VCaP (cell line): ENCODE measurements around the gene SNAP91.
A peak's percentile ranks its signal among the peaks of the same experiment; 100 is the strongest.

ENCODE experiments used
- H3K27ac ChIP-seq: fragments of 450-650 bp; 2 replicates; pipeline ENCODE4 v1.5.1; 2017
- TF ChIP-seq, protein P1 (sequence below): fragments of 450-650 bp; conservative IDR thresholded peaks from 2 replicates; pipeline ENCODE4 v1.5.1; 2017; ENCODE audit warnings: mild to moderate bottlenecking, moderate library complexity

The SNAP91 gene

DNA sequence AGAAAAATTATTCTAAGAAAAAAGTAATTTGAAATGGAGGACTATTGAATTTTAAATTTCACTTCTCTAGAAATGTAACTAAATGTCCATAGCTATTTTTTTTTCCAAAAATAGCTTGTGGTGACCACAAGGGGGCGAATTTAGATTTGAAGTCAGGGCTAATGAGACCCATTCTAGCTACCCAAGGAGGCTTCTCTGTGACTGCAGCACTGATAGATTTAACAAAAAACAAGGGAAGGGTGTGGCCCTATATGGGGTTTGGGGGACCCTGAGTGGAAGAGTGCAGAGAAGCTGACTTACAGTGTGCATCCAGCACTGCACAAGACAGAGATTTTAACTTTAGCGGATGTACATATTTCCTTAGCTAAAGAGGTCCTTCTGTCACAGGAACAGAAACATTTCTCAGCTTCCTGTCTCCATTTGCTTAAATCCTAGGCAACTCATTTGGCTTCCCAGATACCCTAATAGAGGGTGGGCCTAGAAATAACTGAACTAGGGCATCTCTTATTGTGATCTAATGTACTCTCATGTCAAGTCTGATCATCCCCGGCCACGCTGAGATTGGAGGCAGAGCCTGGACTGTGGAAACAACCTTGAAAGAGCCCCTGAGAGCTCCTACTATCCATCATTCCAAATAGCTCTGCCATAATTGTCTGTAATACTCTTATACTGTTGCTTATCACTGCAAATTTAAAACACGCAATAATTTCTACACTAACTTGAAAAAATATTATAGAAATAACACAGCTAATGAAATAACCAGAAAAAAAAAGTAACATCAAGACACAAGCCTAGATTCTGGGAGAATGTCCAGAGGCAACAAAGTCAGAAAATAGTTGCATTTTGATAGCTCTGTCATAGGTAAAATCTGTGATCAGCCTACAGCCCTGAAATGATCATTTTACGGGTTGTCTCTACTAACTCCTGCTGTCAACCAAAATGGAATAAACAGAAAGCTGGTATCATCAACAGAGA lies 93.6 kb downstream of the SNAP91 start:
- no peak overlapping the region for H3K27ac ChIP-seq
- TF ChIP-seq, protein P1, sequence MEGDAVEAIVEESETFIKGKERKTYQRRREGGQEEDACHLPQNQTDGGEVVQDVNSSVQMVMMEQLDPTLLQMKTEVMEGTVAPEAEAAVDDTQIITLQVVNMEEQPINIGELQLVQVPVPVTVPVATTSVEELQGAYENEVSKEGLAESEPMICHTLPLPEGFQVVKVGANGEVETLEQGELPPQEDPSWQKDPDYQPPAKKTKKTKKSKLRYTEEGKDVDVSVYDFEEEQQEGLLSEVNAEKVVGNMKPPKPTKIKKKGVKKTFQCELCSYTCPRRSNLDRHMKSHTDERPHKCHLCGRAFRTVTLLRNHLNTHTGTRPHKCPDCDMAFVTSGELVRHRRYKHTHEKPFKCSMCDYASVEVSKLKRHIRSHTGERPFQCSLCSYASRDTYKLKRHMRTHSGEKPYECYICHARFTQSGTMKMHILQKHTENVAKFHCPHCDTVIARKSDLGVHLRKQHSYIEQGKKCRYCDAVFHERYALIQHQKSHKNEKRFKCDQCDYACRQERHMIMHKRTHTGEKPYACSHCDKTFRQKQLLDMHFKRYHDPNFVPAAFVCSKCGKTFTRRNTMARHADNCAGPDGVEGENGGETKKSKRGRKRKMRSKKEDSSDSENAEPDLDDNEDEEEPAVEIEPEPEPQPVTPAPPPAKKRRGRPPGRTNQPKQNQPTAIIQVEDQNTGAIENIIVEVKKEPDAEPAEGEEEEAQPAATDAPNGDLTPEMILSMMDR, result peak; percentile 78

DNA sequence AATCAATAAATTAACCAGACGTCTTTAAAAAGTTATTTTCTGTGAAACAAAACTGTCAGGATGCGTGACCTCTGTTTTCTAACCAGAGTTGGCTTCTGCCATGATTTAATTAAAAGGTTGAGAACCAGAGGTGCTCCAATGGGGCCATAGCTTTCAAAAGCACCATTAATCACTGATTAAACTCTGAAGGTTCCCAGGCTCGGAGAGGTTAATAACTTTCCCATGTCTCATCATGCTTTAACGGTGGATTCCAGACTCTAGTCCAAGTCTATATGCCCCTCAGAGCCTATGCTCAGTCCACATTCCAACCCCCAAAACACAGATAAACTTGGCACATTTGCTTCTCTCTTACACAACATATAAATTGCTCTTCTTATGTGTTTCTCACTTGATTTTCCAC lies 95.5 kb downstream of the SNAP91 start:
- H3K27ac ChIP-seq, result no peak overlapping the region
- TF ChIP-seq, protein P1, result no peak

DNA sequence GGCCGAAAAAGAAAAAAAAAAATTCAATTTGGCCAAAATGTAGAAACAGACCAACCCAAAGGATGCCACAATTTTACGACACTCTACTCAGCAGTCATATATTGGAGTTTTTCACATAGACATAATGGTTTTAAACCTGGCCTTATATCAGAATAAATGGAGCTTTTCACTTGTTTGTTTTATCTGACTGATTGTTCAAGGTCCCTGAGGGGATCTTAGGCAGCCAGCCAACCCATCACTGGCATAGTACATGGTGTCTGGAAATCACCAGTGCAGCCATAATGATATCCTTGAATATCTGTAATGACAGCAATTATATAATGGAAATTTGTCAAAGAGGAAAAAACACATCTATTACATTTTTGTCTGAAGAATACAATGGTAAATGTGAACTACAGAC lies 99.7 kb downstream of the SNAP91 start:
- TF ChIP-seq, protein P1, result no peak
- H3K27ac ChIP-seq, result no peak overlapping the region

DNA sequence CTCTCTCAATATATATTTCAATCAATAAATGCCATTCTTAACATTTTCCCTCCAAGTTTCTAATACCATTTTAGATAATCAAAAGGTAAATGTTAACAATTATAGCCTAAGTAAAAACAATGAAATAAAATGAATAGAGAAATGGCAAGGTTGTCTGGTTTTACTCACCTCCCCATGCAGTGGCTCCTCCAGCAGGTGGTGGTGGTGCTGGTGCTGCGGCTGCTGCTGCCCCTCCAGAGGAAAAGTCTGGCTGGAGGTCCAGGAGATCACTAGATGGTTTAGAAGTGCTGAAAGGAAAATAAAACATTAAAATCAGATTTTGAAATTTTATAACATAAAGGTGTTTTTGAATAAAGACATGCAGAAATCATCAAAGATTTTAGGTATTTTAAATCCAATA lies 103.4 kb downstream of the SNAP91 start:
- TF ChIP-seq, protein P1, result no peak
- H3K27ac ChIP-seq, result no peak overlapping the region

DNA sequence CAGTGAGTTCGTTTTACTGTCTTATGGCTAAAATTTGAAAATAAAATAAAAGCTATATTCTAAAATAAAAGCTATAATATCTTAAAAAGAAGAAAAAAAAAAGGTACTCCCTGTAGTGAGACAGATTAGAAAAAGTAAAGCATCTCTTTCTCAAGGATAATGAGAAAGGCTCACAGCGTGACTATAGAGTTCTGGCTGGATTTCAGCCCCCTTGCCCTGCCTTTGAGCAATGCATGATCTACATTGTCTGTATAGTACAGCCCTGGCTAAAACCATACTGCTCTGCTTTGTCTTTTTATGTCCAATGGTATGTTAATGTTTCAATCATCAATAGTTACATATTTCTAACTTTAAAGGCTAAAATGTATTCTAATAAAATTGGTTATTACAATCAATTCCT lies 105.3 kb downstream of the SNAP91 start:
- no peak overlapping the region for H3K27ac ChIP-seq
- TF ChIP-seq, protein P1, result no peak

DNA sequence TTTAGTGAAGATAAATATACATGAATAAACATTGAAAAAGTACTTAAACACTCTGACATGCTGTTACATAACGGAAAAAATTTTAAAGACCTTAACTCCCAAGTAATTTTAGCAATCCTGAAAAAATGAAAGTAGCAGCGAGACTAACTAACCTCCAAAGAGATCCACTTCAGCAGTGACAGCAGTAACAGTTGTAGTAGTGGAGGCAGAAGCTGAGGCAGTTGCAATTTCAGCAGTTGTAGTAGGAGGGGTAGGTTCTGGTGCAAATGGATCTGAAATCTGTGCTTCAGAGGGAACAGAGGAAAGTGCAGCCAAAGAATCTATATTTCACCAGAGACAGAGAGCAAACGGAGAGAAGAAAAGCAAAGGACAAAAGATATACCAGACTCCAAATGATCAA lies 107.8 kb downstream of the SNAP91 start:
- TF ChIP-seq, protein P1, result no peak
- H3K27ac ChIP-seq, result no peak overlapping the region

DNA sequence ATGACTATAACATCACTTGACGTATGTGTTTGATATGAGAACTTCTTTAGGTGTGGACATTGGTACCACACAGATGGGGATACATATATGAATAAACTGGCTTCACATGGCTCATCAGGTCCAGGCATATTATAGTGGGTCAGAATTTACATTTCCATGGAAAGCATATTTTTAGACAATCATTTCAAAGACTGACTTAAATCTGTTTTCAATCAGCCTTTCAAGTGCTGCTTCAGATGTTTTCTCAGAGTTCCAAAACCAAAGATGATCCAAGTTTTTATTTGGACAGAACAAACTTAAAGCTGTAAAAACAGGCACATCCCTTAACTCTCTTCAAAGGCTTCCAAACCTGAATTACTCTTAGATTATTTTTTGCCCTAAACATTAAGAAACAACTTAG lies 108.4 kb downstream of the SNAP91 start:
- no peak overlapping the region for H3K27ac ChIP-seq
- TF ChIP-seq, protein P1, result no peak
